GM12878 (cell line): ENCODE results near the gene IL4.

Source experiments
- FOS ChIP-seq: IDR thresholded peaks from 3 replicates; pipeline ENCODE4 v1.6.1; 2011; ENCODE audit warnings: borderline replicate concordance; ENCODE audit not compliant: insufficient read length; ENCODE audit errors: extremely low read depth
- NR2C1 ChIP-seq: fragments of 450-650 bp; IDR thresholded peaks from 2 replicates; pipeline ENCODE4 v1.6.1; 2017; ENCODE audit warnings: antibody characterized with exemption, mild to moderate bottlenecking, moderate library complexity
- USF1 ChIP-seq: IDR thresholded peaks from 2 replicates; pipeline ENCODE4 v1.6.1; 2011; ENCODE audit warnings: borderline replicate concordance, low read depth, mild to moderate bottlenecking, moderate library complexity, mixed read lengths, low read length; ENCODE audit not compliant: insufficient read depth; ENCODE audit errors: extremely low read length
- ZZZ3 ChIP-seq: IDR thresholded peaks from 2 replicates; pipeline ENCODE4 v1.6.1; 2011; ENCODE audit warnings: low read depth; ENCODE audit not compliant: control insufficient read depth, insufficient read length
- TF ChIP-seq, protein P1 (sequence below): IDR thresholded peaks from 2 replicates; pipeline ENCODE4 v1.6.1; 2012; ENCODE audit warnings: mild to moderate bottlenecking, low read depth, low read length
- TF ChIP-seq, protein P2 (sequence below), 3 experiments: IDR thresholded peaks in 2 of 3; conservative IDR thresholded peaks in 1 of 3; 2 replicates each; pipeline ENCODE4 v1.5.1; 2011; ENCODE audit warnings: low read depth in 3 of 3, low read length in 3 of 3, mild to moderate bottlenecking in 3 of 3, control low read depth in 2 of 3, moderate library complexity in 2 of 3, inconsistent platforms in 1 of 3, mixed read lengths in 1 of 3; ENCODE audit not compliant: control insufficient read depth in 2 of 3, insufficient read depth in 1 of 3; ENCODE audit errors: extremely low read depth in 1 of 3

DNA sequence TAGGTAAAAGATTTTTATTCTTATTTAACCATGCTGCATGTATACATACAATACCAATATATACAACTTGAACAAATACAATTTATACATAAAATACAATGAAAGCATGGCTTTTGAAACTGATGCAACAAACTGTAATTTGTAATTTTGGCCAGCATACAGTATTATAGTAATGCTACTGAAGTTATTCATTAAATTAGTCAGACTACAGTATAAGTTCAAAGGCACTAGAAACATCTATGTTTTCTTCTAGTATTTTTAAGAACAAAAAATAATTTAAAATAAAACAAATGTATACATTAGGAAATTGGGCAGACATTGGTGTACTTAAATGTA lies 18.8 kb downstream of the IL4 start:
- TF ChIP-seq USF1 (no peak), ZZZ3 (no peak), FOS (no peak), NR2C1 (no peak)
- TF ChIP-seq, protein P1, sequence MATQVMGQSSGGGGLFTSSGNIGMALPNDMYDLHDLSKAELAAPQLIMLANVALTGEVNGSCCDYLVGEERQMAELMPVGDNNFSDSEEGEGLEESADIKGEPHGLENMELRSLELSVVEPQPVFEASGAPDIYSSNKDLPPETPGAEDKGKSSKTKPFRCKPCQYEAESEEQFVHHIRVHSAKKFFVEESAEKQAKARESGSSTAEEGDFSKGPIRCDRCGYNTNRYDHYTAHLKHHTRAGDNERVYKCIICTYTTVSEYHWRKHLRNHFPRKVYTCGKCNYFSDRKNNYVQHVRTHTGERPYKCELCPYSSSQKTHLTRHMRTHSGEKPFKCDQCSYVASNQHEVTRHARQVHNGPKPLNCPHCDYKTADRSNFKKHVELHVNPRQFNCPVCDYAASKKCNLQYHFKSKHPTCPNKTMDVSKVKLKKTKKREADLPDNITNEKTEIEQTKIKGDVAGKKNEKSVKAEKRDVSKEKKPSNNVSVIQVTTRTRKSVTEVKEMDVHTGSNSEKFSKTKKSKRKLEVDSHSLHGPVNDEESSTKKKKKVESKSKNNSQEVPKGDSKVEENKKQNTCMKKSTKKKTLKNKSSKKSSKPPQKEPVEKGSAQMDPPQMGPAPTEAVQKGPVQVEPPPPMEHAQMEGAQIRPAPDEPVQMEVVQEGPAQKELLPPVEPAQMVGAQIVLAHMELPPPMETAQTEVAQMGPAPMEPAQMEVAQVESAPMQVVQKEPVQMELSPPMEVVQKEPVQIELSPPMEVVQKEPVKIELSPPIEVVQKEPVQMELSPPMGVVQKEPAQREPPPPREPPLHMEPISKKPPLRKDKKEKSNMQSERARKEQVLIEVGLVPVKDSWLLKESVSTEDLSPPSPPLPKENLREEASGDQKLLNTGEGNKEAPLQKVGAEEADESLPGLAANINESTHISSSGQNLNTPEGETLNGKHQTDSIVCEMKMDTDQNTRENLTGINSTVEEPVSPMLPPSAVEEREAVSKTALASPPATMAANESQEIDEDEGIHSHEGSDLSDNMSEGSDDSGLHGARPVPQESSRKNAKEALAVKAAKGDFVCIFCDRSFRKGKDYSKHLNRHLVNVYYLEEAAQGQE: no peak
- TF ChIP-seq, protein P2, sequence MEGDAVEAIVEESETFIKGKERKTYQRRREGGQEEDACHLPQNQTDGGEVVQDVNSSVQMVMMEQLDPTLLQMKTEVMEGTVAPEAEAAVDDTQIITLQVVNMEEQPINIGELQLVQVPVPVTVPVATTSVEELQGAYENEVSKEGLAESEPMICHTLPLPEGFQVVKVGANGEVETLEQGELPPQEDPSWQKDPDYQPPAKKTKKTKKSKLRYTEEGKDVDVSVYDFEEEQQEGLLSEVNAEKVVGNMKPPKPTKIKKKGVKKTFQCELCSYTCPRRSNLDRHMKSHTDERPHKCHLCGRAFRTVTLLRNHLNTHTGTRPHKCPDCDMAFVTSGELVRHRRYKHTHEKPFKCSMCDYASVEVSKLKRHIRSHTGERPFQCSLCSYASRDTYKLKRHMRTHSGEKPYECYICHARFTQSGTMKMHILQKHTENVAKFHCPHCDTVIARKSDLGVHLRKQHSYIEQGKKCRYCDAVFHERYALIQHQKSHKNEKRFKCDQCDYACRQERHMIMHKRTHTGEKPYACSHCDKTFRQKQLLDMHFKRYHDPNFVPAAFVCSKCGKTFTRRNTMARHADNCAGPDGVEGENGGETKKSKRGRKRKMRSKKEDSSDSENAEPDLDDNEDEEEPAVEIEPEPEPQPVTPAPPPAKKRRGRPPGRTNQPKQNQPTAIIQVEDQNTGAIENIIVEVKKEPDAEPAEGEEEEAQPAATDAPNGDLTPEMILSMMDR (IDR thresholded peaks at IDR 0.05 in 2 of 3, conservative IDR thresholded peaks at IDR 0.05 in 1 of 3; ENCODE audit: control insufficient read depth in 2 of 3, extremely low read depth in 1 of 3, insufficient read depth in 1 of 3, low read depth in 3 of 3, low read length in 3 of 3): no peak
